ENCODE data around the gene CCKAR.

The CCKAR gene

GRCh38 chr4:26490111-26490959 is at the start of gene CCKAR:
CCKAR (minus strand) TSS chr4:26490484; CDS start chr4:26490267, 217 bp downstream.
- no peak for TF ChIP-seq ZNF274 (IDR thresholded peaks at IDR 0.05; ENCODE audit: low read depth, low read length)
- no peak within 1 kb of the TSS for H3K4me3 ChIP-seq (ENCODE audit: low read length)

- no peak for TF ChIP-seq ZNF274 (IDR thresholded peaks at IDR 0.05; ENCODE audit: low read depth, low read length)
- no peak overlapping the region for H3K4me3 ChIP-seq (ENCODE audit: low read length)
These were observed 43.4 kb upstream of the CCKAR start for GRCh38 chr4:26533685-26534084.

- H3K4me3 ChIP-seq (ENCODE audit: low read length): no peak overlapping the region
- no peak for TF ChIP-seq ZNF274 (IDR thresholded peaks at IDR 0.05; ENCODE audit: low read depth, low read length)
These were observed 41.3 kb upstream of the CCKAR start for GRCh38 chr4:26531491-26532116.

GRCh38 chr4:26530099-26530498 is 39.8 kb upstream of the CCKAR start:
- no peak for TF ChIP-seq ZNF274 (IDR thresholded peaks at IDR 0.05; ENCODE audit: low read depth, low read length)
- H3K4me3 ChIP-seq (ENCODE audit: low read length): no peak overlapping the region

GRCh38 chr4:26529479-26529878 is 39.2 kb upstream of the CCKAR start:
- no peak for TF ChIP-seq ZNF274 (IDR thresholded peaks at IDR 0.05; ENCODE audit: low read depth, low read length)

GRCh38 chr4:26525771-26526150 is 35.5 kb upstream of the CCKAR start:
- no peak overlapping the region for H3K4me3 ChIP-seq (ENCODE audit: low read length)
- TF ChIP-seq ZNF274 (IDR thresholded peaks at IDR 0.05; ENCODE audit: low read depth, low read length): no peak

More at GRCh38 chr4:26529479-26529878, 39.2 kb upstream of the CCKAR start:
- H3K4me3 ChIP-seq (ENCODE audit: low read length): no peak overlapping the region

GRCh38 chr4:26525136-26525770 is 35.0 kb upstream of the CCKAR start:
- H3K4me3 ChIP-seq (ENCODE audit: low read length): no peak overlapping the region
- TF ChIP-seq ZNF274 (IDR thresholded peaks at IDR 0.05; ENCODE audit: low read depth, low read length): no peak

GRCh38 chr4:26524011-26524410 is 33.7 kb upstream of the CCKAR start:
- no peak for TF ChIP-seq ZNF274 (IDR thresholded peaks at IDR 0.05; ENCODE audit: low read depth, low read length)
- no peak overlapping the region for H3K4me3 ChIP-seq (ENCODE audit: low read length)

GRCh38 chr4:26522478-26522877 is 32.2 kb upstream of the CCKAR start:
- TF ChIP-seq ZNF274 (IDR thresholded peaks at IDR 0.05; ENCODE audit: low read depth, low read length): no peak
- no peak overlapping the region for H3K4me3 ChIP-seq (ENCODE audit: low read length)

- no peak overlapping the region for H3K4me3 ChIP-seq (ENCODE audit: low read length)
- TF ChIP-seq ZNF274 (IDR thresholded peaks at IDR 0.05; ENCODE audit: low read depth, low read length): no peak
These were observed 30.6 kb upstream of the CCKAR start for GRCh38 chr4:26520728-26521450.

- no peak for TF ChIP-seq ZNF274 (IDR thresholded peaks at IDR 0.05; ENCODE audit: low read depth, low read length)
- no peak overlapping the region for H3K4me3 ChIP-seq (ENCODE audit: low read length)
These were observed 25.7 kb upstream of the CCKAR start for GRCh38 chr4:26515936-26516335.

- no peak overlapping the region for H3K4me3 ChIP-seq (ENCODE audit: low read length)
- TF ChIP-seq ZNF274 (IDR thresholded peaks at IDR 0.05; ENCODE audit: low read depth, low read length): no peak
These were observed 20.2 kb upstream of the CCKAR start for GRCh38 chr4:26510334-26510964.

- no peak overlapping the region for H3K4me3 ChIP-seq (ENCODE audit: low read length)
- TF ChIP-seq ZNF274 (IDR thresholded peaks at IDR 0.05; ENCODE audit: low read depth, low read length): no peak
These were observed 19.5 kb upstream of the CCKAR start for GRCh38 chr4:26509681-26510333.

Measured in GM08714 (cell line).